CD14-positive monocyte (primary cell): Measurements from ENCODE around the gene GSE1. TPM values are rescaled to one million over a fixed set of nuclear protein-coding genes. Genes with fewer than 3 reads are reported as not detected.

ENCODE experiments used
- DNase-seq, 3 donors: peaks; one replicate each; pipeline ENCODE4 v3.0.0-alpha.2; 2011 to 2022
- H2AFZ ChIP-seq: 2 replicates; pipeline ENCODE4 v1.6.0; 2012; ENCODE audit warnings: mild to moderate bottlenecking, low read depth, low read length, inconsistent platforms; ENCODE audit not compliant: insufficient read depth, poor library complexity, severe bottlenecking
- H3K27ac ChIP-seq, 2 donors: 1 replicate in 1 of 2; 2 replicates in 1 of 2; pipeline ENCODE4 v1.5.1; 2012 to 2013; ENCODE audit warnings: low read length in 2 of 2, control low read depth in 1 of 2, inconsistent platforms in 1 of 2, low read depth in 1 of 2, mild to moderate bottlenecking in 1 of 2
- H3K27me3 ChIP-seq, 2 donors: one replicate each; pipeline versions ENCODE4 v1.6.0 to v1.6.1; 2011 to 2013; ENCODE audit warnings: low read length in 2 of 2; ENCODE audit not compliant: control insufficient read depth in 2 of 2, insufficient read depth in 2 of 2
- H3K36me3 ChIP-seq, 2 donors: replicated peaks in 1 of 2; 1 replicate in 1 of 2; 2 replicates in 1 of 2; pipeline versions ENCODE4 v1.5.1 to v1.6.1; 2012 to 2013; ENCODE audit warnings: low read length in 2 of 2, control low read depth in 1 of 2, inconsistent platforms in 1 of 2, mild to moderate bottlenecking in 1 of 2; ENCODE audit not compliant: insufficient read depth in 2 of 2, control insufficient read depth in 1 of 2
- H3K4me1 ChIP-seq, 2 donors: 1 replicate in 1 of 2; 2 replicates in 1 of 2; pipeline versions ENCODE4 v1.5.1 to v1.6.1; 2012 to 2013; ENCODE audit warnings: low read length in 2 of 2, control low read depth in 1 of 2, inconsistent platforms in 1 of 2, mild to moderate bottlenecking in 1 of 2, moderate library complexity in 1 of 2; ENCODE audit not compliant: insufficient read depth in 2 of 2, control insufficient read depth in 1 of 2
- H3K4me2 ChIP-seq: replicated peaks from 2 replicates; pipeline ENCODE3; 2012; ENCODE audit warnings: low read length, moderate library complexity, mild to moderate bottlenecking; ENCODE audit not compliant: poor library complexity, severe bottlenecking; ENCODE audit errors: extremely low read depth
- H3K4me3 ChIP-seq, 3 experiments: fragments of 200-600 bp in 1 of 3; sonication (generic) in 1 of 3; replicated peaks in 1 of 3; 1 replicate in 2 of 3; 2 replicates in 1 of 3; pipeline ENCODE4 v1.5.1; 2011 to 2013; ENCODE audit warnings: low read length in 3 of 3, mild to moderate bottlenecking in 3 of 3, control low read depth in 2 of 3, low read depth in 2 of 3, inconsistent platforms in 1 of 3, moderate library complexity in 1 of 3
- H3K79me2 ChIP-seq: 2 replicates; pipeline ENCODE4 v1.6.0; 2012; ENCODE audit warnings: mild to moderate bottlenecking, control low read depth, inconsistent platforms, low read length, moderate library complexity; ENCODE audit not compliant: insufficient read depth
- H3K9ac ChIP-seq: 2 replicates; pipeline ENCODE4 v1.6.0; 2017; ENCODE audit warnings: low read length, mild to moderate bottlenecking; ENCODE audit not compliant: insufficient read depth, poor library complexity, severe bottlenecking
- H3K9me3 ChIP-seq, 2 donors: replicated peaks in 1 of 2; 1 replicate in 1 of 2; 2 replicates in 1 of 2; pipeline versions ENCODE4 v1.5.1 to v1.6.1; 2012 to 2013; ENCODE audit warnings: low read length in 2 of 2, control low read depth in 1 of 2; ENCODE audit not compliant: control insufficient read depth in 1 of 2, insufficient read depth in 1 of 2
- H4K20me1 ChIP-seq: 2 replicates; pipeline ENCODE4 v1.6.0; 2012; ENCODE audit warnings: mild to moderate bottlenecking, low read length, control low read depth, moderate library complexity; ENCODE audit not compliant: insufficient read depth
- H3K27ac Mint-ChIP-seq, 7 donors: one replicate each; pipeline ENCODE4 v1.8.0; 2020; ENCODE audit warnings: mild to moderate bottlenecking in 7 of 7, mixed read lengths in 7 of 7, moderate library complexity in 6 of 7, inconsistent platforms in 2 of 7
- H3K27me3 Mint-ChIP-seq, 3 donors: one replicate each; pipeline ENCODE4 v1.8.0; 2021 to 2022; ENCODE audit warnings: low read depth in 3 of 3, mild to moderate bottlenecking in 3 of 3, mixed read lengths in 3 of 3, moderate library complexity in 3 of 3, inconsistent platforms in 1 of 3
- H3K36me3 Mint-ChIP-seq, 2 donors: one replicate each; pipeline ENCODE4 v1.8.0; 2020; ENCODE audit warnings: mixed read lengths in 2 of 2, inconsistent platforms in 1 of 2, mild to moderate bottlenecking in 1 of 2
- H3K4me1 Mint-ChIP-seq: one replicate; pipeline ENCODE4 v1.8.0; 2020; ENCODE audit warnings: mild to moderate bottlenecking, mixed read lengths
- H3K4me3 Mint-ChIP-seq, 2 donors: one replicate each; pipeline ENCODE4 v1.8.0; 2020; ENCODE audit warnings: mild to moderate bottlenecking in 2 of 2, mixed read lengths in 2 of 2, moderate library complexity in 1 of 2
- H3K9me3 Mint-ChIP-seq, 7 donors: one replicate each; pipeline ENCODE4 v1.8.0; 2020 to 2022; ENCODE audit warnings: mixed read lengths in 7 of 7, mild to moderate bottlenecking in 6 of 7, moderate library complexity in 6 of 7, inconsistent platforms in 2 of 7
- CTCF ChIP-seq: fragments of 200-600 bp; IDR thresholded peaks from one replicate; pipeline ENCODE4 v1.8.0; 2022; ENCODE audit warnings: antibody characterized with exemption, mild to moderate bottlenecking
- WGBS: methylation state at CpG from one replicate; pipeline ENCODE4 v1.1.5; 2013; ENCODE audit warnings: missing lambda C conversion rate; ENCODE audit not compliant: insufficient coverage; 5-methylcytosine and 5-hydroxymethylcytosine counted together
- intact Hi-C, 2 donors: fragments of 100-400 bp; cut with micrococcal nuclease; formaldehyde crosslinking; loops; one replicate each; pipeline versions ENCODE4 v1.15.0 to v1.15.1; 2023
- polyA plus RNA-seq, 3 donors: library from polyadenylated mRNA; depleted of rRNA in 1 of 3; unstranded in 2 of 3; stranded (reverse) in 1 of 3; fragments of 300-500 nt in 2 of 3; fragments of >200 nt in 1 of 3; fragmentation: Illumina TruSeq in 2 of 3; gene quantifications; 1 replicate in 2 of 3; 2 replicates in 1 of 3; pipeline ENCODE4 v1.2.3, GENCODE V29; 2012 to 2021

The GSE1 gene
- polyA plus RNA-seq, 3 donors, result 0.67 to 38.9 (median 0.86) TPM

GRCh38 chr16:85583491-85584181, 29.5 kb upstream of the GSE1 start:
- WGBS, result 97% methylated on average over 9 of the region's 22 CpGs
- H3K4me1 ChIP-seq, result peaks cover 0 to 10% of the 10 kb centered on the region in 2 donors

GRCh38 chr16:85584267-85584666, 28.9 kb upstream of the GSE1 start:
- Histone ChIP-seq H3K36me3 (peaks cover 5 to 29% of the 10 kb centered on the region in 2 donors), H4K20me1 (peaks cover 100% of the 10 kb centered on the region), H3K4me1 (peaks cover 0 to 4% of the 10 kb centered on the region in 2 donors), H3K79me2 (peaks cover 96% of the 10 kb centered on the region), H3K9ac (no peak overlapping the region), H2AFZ (no peak overlapping the region), H3K27me3 (no peaks in the 10 kb centered on the region), H3K4me2 (no peak overlapping the region), H3K27ac (no peak overlapping the region), H3K9me3 (no peaks in the 10 kb centered on the region), H3K4me3 (no peak overlapping the region)
- Mint-ChIP-seq H3K9me3 (no peaks in the 10 kb centered on the region), H3K27me3 (peaks cover 0 to 1% (median 0%) of the 10 kb centered on the region in 3 donors), H3K4me3 (no peak overlapping the region), H3K36me3 (peaks cover 14 to 43% of the 10 kb centered on the region in 2 donors), H3K4me1 (peaks cover 22% of the 10 kb centered on the region), H3K27ac (peak overlapping the region in 1 of 7 donors; percentile 27)
- 94% methylated on average over 9 of the region's 14 CpGs for WGBS
- intact Hi-C loops, result no loop called here
- DNase-seq, result no peak
- TF ChIP-seq CTCF, result no peak

More at GRCh38 chr16:85583491-85584181, 29.5 kb upstream of the GSE1 start:
- Mint-ChIP-seq H3K9me3 (no peaks in the 10 kb centered on the region), H3K36me3 (peaks cover 16 to 50% of the 10 kb centered on the region in 2 donors), H3K4me1 (peaks cover 29% of the 10 kb centered on the region), H3K27me3 (peaks cover 0 to 1% (median 0%) of the 10 kb centered on the region in 3 donors), H3K4me3 (no peak overlapping the region), H3K27ac (peak overlapping the region in 1 of 7 donors; percentile 30)
- H3K4me2 ChIP-seq, result no peak overlapping the region
- no peaks in the 10 kb centered on the region for H3K27me3 ChIP-seq
- no peaks in the 10 kb centered on the region for H3K9me3 ChIP-seq
- no peak for TF ChIP-seq CTCF
- H3K36me3 ChIP-seq, result peaks cover 5 to 29% of the 10 kb centered on the region in 2 donors
- H3K79me2 ChIP-seq, result peaks cover 96% of the 10 kb centered on the region
- peak overlapping the region in 1 of 2 donors; percentile 12 for H3K27ac ChIP-seq
- intact Hi-C loops, result no loop called here
- no peak overlapping the region for H3K9ac ChIP-seq
- H3K4me3 ChIP-seq, result no peak overlapping the region
- H4K20me1 ChIP-seq, result peaks cover 100% of the 10 kb centered on the region
- DNase-seq, result peak in 1 of 3 donors; percentile 23
- H2AFZ ChIP-seq, result no peak overlapping the region
